ENCODE results near the gene PRR19. TPM values are rescaled to one million over a fixed set of nuclear protein-coding genes. Genes with fewer than 3 reads are reported as not detected.

Gene PRR19
- total RNA-seq, 1 experiment from 2014 or later, result 0.93 TPM

DNA sequence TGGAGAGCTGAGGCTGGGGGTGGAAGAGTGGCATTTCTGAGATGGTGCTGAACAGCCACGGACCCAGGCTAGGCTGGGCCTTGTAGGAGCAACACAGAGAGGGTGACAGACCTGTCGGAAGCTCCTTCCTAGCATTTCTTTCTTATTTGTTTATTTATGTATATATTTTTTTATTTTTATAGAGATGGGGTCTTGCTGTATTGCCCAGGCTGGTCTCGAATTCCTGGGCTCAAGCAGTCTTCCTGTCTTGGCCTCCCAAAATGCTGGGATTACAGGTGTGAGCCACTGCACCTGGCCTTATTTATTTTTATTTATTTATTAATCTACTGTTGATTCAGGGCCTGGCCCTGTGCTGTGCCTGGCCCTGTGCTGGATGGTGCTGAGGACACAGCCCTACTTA is 26.4 kb upstream of the PRR19 start (continued):
- no peak for TF ChIP-seq ZNF274 (IDR thresholded peaks at IDR 0.05; ENCODE audit: low read depth, low read length)

DNA sequence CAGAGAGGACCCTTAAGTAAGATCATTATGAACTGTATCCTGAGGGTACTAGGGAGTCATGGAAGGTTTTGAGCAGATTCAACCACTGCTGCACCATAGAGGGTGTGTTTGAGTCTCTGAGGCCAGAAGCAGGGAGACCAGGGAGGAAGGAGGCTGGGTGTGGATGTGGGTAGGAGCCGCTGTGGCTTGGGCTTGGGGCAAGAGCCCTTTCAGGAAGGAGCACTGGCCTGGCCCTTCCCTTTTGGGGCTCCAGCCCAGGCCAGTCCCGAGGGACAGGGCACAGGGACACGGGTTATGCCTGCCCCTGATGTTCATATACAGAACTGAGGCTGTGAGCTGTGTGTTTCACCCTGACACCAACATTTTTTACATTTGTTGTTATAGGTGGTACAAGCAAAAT is 25.6 kb upstream of the PRR19 start:
- Histone ChIP-seq H3K9me2 (ENCODE audit: insufficient read depth) (no peaks in the 10 kb centered on the region), H4K20me1 (ENCODE audit: insufficient read depth) (no peaks in the 10 kb centered on the region), H3K4me2 (ENCODE audit: low read length) (no peak overlapping the region), H3K79me2 (ENCODE audit: insufficient read depth, low read length) (peaks cover under 1% of the 10 kb centered on the region; the same call in 1 of the 2 replicates), H3K36me3 (ENCODE audit: control insufficient read depth in 1 of 2, insufficient read depth in 2 of 2, low read length in 2 of 2) (peaks cover 3 to 5% of the 10 kb centered on the region in 2 experiments; a peak in 2 of 4 replicates), H2AFZ (ENCODE audit: low read depth, low read length, poor library complexity, severe bottlenecking) (no peak overlapping the region), H3K27ac (ENCODE audit: low read depth, low read length) (no peak overlapping the region), H3K4me3 (replicated peaks in 1 of 2; ENCODE audit: low read depth in 1 of 2, low read length in 2 of 2) (no peak overlapping the region), H3K27me3 (ENCODE audit: insufficient read depth, low read length) (no peaks in the 10 kb centered on the region), H3K9ac (ENCODE audit: low read length) (no peak overlapping the region), H3K4me1 (ENCODE audit: control insufficient read depth in 1 of 2, insufficient read depth in 2 of 2, low read length in 2 of 2) (peaks cover 23 to 37% of the 10 kb centered on the region in 2 experiments), H3K9me3 (ENCODE audit: control insufficient read depth in 1 of 2, insufficient read depth in 1 of 2, low read depth in 1 of 2, low read length in 2 of 2) (no peaks in the 10 kb centered on the region)
- TF ChIP-seq EGR1 (IDR thresholded peaks at IDR 0.05; ENCODE audit: low read depth) (no peak), CBX3 (IDR thresholded peaks at IDR 0.05; ENCODE audit: low read depth) (no peak), ZFX (IDR thresholded peaks at IDR 0.05) (no peak), CEBPB (IDR thresholded peaks at IDR 0.05; ENCODE audit: low read depth) (no peak), JUND (IDR thresholded peaks at IDR 0.05) (no peak), EZH2 (IDR thresholded peaks at IDR 0.05) (no peak), RAD21 (IDR thresholded peaks at IDR 0.05; ENCODE audit: low read depth) (no peak), EZH2phosphoT487 (IDR thresholded peaks at IDR 0.05; ENCODE audit: borderline replicate concordance) (no peak), YY1 (IDR thresholded peaks at IDR 0.05; ENCODE audit: extremely low read depth, insufficient replicate concordance, low read depth, low read length) (no peak), SRF (IDR thresholded peaks at IDR 0.05; ENCODE audit: low read depth) (no peak), FOSL1 (IDR thresholded peaks at IDR 0.05; ENCODE audit: low read depth) (no peak), ELF1 (IDR thresholded peaks at IDR 0.05; ENCODE audit: borderline replicate concordance, low read depth) (no peak), POLR2A (IDR thresholded peaks at IDR 0.05; ENCODE audit: borderline replicate concordance, extremely low read depth, insufficient read depth, insufficient read length) (no peak), POLR2AphosphoS5 (IDR thresholded peaks at IDR 0.05; ENCODE audit: low read depth, low read length) (no peak)
- TF ChIP-seq, protein P1, sequence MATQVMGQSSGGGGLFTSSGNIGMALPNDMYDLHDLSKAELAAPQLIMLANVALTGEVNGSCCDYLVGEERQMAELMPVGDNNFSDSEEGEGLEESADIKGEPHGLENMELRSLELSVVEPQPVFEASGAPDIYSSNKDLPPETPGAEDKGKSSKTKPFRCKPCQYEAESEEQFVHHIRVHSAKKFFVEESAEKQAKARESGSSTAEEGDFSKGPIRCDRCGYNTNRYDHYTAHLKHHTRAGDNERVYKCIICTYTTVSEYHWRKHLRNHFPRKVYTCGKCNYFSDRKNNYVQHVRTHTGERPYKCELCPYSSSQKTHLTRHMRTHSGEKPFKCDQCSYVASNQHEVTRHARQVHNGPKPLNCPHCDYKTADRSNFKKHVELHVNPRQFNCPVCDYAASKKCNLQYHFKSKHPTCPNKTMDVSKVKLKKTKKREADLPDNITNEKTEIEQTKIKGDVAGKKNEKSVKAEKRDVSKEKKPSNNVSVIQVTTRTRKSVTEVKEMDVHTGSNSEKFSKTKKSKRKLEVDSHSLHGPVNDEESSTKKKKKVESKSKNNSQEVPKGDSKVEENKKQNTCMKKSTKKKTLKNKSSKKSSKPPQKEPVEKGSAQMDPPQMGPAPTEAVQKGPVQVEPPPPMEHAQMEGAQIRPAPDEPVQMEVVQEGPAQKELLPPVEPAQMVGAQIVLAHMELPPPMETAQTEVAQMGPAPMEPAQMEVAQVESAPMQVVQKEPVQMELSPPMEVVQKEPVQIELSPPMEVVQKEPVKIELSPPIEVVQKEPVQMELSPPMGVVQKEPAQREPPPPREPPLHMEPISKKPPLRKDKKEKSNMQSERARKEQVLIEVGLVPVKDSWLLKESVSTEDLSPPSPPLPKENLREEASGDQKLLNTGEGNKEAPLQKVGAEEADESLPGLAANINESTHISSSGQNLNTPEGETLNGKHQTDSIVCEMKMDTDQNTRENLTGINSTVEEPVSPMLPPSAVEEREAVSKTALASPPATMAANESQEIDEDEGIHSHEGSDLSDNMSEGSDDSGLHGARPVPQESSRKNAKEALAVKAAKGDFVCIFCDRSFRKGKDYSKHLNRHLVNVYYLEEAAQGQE (IDR thresholded peaks at IDR 0.05; ENCODE audit: low read depth), result no peak
- TF ChIP-seq, protein P2, sequence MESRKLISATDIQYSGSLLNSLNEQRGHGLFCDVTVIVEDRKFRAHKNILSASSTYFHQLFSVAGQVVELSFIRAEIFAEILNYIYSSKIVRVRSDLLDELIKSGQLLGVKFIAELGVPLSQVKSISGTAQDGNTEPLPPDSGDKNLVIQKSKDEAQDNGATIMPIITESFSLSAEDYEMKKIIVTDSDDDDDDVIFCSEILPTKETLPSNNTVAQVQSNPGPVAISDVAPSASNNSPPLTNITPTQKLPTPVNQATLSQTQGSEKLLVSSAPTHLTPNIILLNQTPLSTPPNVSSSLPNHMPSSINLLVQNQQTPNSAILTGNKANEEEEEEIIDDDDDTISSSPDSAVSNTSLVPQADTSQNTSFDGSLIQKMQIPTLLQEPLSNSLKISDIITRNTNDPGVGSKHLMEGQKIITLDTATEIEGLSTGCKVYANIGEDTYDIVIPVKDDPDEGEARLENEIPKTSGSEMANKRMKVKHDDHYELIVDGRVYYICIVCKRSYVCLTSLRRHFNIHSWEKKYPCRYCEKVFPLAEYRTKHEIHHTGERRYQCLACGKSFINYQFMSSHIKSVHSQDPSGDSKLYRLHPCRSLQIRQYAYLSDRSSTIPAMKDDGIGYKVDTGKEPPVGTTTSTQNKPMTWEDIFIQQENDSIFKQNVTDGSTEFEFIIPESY (IDR thresholded peaks at IDR 0.05; ENCODE audit: extremely low read depth, insufficient replicate concordance, low read length), result no peak
- TF ChIP-seq, protein P3, sequence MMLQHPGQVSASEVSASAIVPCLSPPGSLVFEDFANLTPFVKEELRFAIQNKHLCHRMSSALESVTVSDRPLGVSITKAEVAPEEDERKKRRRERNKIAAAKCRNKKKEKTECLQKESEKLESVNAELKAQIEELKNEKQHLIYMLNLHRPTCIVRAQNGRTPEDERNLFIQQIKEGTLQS (IDR thresholded peaks at IDR 0.05), result no peak
- RAD21 ChIA-PET (ENCODE audit: low non-redundant PET in 1 of 2, low total read pairs in 2 of 2, uncharacterized antibody in 2 of 2, unreplicated experiment in 2 of 2), result no interaction called here
- POLR2A ChIA-PET, result no interaction called here
- intact Hi-C loops (cut with micrococcal nuclease), result no loop called here
- DNase-seq (ENCODE audit: low read depth, low spot score) (no peak), ATAC-seq (no peak)
- CTCF ChIA-PET, result interaction anchor here (2.1 kb wide), 1 partner anchor 30 kb away, joined by 8 read pairs; no protein-coding TSS in a partner anchor
- no TSS peak for BruUV-seq (replicated peaks)

All from HCT116 (cell line).